Nephron (organoid): ENCODE measurements around the gene SORCS2.

Experiments used
- H3K27ac Mint-ChIP-seq, 3 experiments: 2 replicates each; pipeline ENCODE4 v1.8.0; 2020; ENCODE audit warnings: mixed read lengths in 3 of 3, mild to moderate bottlenecking in 2 of 3, moderate library complexity in 1 of 3
- H3K27me3 Mint-ChIP-seq: 2 replicates; pipeline ENCODE4 v1.8.0; 2021; ENCODE audit warnings: low read depth, mild to moderate bottlenecking, moderate library complexity, mixed read lengths
- H3K36me3 Mint-ChIP-seq: 2 replicates; pipeline ENCODE4 v1.8.0; 2020; ENCODE audit warnings: low read depth, mixed read lengths
- H3K4me1 Mint-ChIP-seq: 2 replicates; pipeline ENCODE4 v1.8.0; 2020; ENCODE audit warnings: mixed read lengths
- H3K4me3 Mint-ChIP-seq, 3 experiments: 2 replicates each; pipeline ENCODE4 v1.8.0; 2020; ENCODE audit warnings: mild to moderate bottlenecking in 3 of 3, mixed read lengths in 3 of 3, moderate library complexity in 2 of 3
- H3K9me3 Mint-ChIP-seq: 2 replicates; pipeline ENCODE4 v1.8.0; 2020; ENCODE audit warnings: mixed read lengths
- CTCF ChIP-seq, 3 experiments: fragments of 200-600 bp; sonication (generic); IDR thresholded peaks; one replicate each; pipeline ENCODE4 v1.5.0; 2021; ENCODE audit warnings: antibody characterized with exemption in 3 of 3; ENCODE audit not compliant: unreplicated experiment in 3 of 3

The SORCS2 gene

GRCh38 chr4:7239101-7239820 lies 46.9 kb downstream of the SORCS2 start:
- no peaks in the 10 kb centered on the region for H3K9me3 Mint-ChIP-seq
- no peaks in the 10 kb centered on the region for H3K36me3 Mint-ChIP-seq
- H3K4me3 Mint-ChIP-seq: no peak overlapping the region
- peaks cover 63% of the 10 kb centered on the region for H3K4me1 Mint-ChIP-seq
- no peak for TF ChIP-seq CTCF (IDR thresholded peaks at IDR 0.05; ENCODE audit: unreplicated experiment in 3 of 3)
- H3K27ac Mint-ChIP-seq: peak overlapping the region; percentile 36 to 90 (median 71)
- peaks cover 4% of the 10 kb centered on the region for H3K27me3 Mint-ChIP-seq

GRCh38 chr4:7239844-7240243 lies 47.5 kb downstream of the SORCS2 start:
- Mint-ChIP-seq H3K27ac (peak overlapping the region; percentile 36 to 90 (median 71)), H3K27me3 (peaks cover 4% of the 10 kb centered on the region), H3K4me1 (peaks cover 66% of the 10 kb centered on the region), H3K4me3 (no peak overlapping the region), H3K36me3 (no peaks in the 10 kb centered on the region), H3K9me3 (no peaks in the 10 kb centered on the region)
- TF ChIP-seq CTCF (IDR thresholded peaks at IDR 0.05; ENCODE audit: unreplicated experiment in 3 of 3): no peak

GRCh38 chr4:7240306-7240705 lies 48.0 kb downstream of the SORCS2 start:
- Mint-ChIP-seq H3K36me3 (no peaks in the 10 kb centered on the region), H3K27me3 (peaks cover 4% of the 10 kb centered on the region), H3K9me3 (no peaks in the 10 kb centered on the region)

GRCh38 chr4:7241597-7242125 lies 49.3 kb downstream of the SORCS2 start:
- peak overlapping the region in 2 of 3 experiments; percentile 5 to 64 for H3K27ac Mint-ChIP-seq
- H3K9me3 Mint-ChIP-seq: no peaks in the 10 kb centered on the region
- TF ChIP-seq CTCF (IDR thresholded peaks at IDR 0.05; ENCODE audit: unreplicated experiment in 3 of 3): no peak
- H3K27me3 Mint-ChIP-seq: peaks cover 4% of the 10 kb centered on the region
- peaks cover 64% of the 10 kb centered on the region for H3K4me1 Mint-ChIP-seq
- H3K36me3 Mint-ChIP-seq: no peaks in the 10 kb centered on the region
- peak overlapping the region in 1 of 3 experiments; percentile 38 for H3K4me3 Mint-ChIP-seq

More at GRCh38 chr4:7240306-7240705, 48.0 kb downstream of the SORCS2 start:
- Mint-ChIP-seq H3K4me1 (peaks cover 68% of the 10 kb centered on the region), H3K27ac (peak overlapping the region in 2 of 3 experiments; percentile 60 to 90), H3K4me3 (no peak overlapping the region)
- peak in 1 of 3 experiments; percentile 15 for TF ChIP-seq CTCF (IDR thresholded peaks at IDR 0.05; ENCODE audit: unreplicated experiment in 3 of 3)

GRCh38 chr4:7242766-7243165 lies 50.4 kb downstream of the SORCS2 start:
- H3K27ac Mint-ChIP-seq: peak overlapping the region; percentile 26 to 90 (median 75)
- H3K9me3 Mint-ChIP-seq: no peaks in the 10 kb centered on the region
- H3K27me3 Mint-ChIP-seq: peaks cover 4% of the 10 kb centered on the region
- peaks cover 64% of the 10 kb centered on the region for H3K4me1 Mint-ChIP-seq
- no peak overlapping the region for H3K4me3 Mint-ChIP-seq
- no peaks in the 10 kb centered on the region for H3K36me3 Mint-ChIP-seq
- TF ChIP-seq CTCF (IDR thresholded peaks at IDR 0.05; ENCODE audit: unreplicated experiment in 3 of 3): no peak
